Measurements from ENCODE around the gene CBL. TPM values are rescaled to one million over a fixed set of nuclear protein-coding genes. Genes with fewer than 3 reads are reported as not detected.

Gene CBL
- total and polyA plus RNA-seq, 2 donors from 2014 or later: 2.0 to 20.6 TPM

DNA sequence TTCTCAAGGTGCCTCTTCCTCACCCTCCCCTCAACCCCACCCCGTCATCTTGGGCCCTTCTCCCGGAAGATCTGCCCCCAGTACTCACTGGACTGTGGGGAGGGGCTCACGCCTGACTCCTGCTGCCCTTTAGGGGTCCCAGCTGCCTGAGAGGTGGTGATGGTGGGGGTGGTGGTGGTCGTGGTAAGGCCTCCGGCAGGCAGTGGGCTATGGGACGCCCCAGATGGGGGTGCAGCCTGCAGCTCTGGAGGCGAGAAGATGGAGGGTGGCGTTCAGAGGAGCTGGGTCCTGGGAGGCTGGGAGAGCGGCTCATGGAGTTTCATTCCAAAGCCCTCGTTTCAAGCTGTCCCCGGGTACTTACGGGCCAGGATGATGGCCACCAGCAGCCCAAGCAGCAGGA is 139.5 kb downstream of the CBL start:
- TF ChIP-seq, protein P1, sequence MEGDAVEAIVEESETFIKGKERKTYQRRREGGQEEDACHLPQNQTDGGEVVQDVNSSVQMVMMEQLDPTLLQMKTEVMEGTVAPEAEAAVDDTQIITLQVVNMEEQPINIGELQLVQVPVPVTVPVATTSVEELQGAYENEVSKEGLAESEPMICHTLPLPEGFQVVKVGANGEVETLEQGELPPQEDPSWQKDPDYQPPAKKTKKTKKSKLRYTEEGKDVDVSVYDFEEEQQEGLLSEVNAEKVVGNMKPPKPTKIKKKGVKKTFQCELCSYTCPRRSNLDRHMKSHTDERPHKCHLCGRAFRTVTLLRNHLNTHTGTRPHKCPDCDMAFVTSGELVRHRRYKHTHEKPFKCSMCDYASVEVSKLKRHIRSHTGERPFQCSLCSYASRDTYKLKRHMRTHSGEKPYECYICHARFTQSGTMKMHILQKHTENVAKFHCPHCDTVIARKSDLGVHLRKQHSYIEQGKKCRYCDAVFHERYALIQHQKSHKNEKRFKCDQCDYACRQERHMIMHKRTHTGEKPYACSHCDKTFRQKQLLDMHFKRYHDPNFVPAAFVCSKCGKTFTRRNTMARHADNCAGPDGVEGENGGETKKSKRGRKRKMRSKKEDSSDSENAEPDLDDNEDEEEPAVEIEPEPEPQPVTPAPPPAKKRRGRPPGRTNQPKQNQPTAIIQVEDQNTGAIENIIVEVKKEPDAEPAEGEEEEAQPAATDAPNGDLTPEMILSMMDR (IDR thresholded peaks at IDR 0.05; ENCODE audit: borderline replicate concordance, extremely low read depth, insufficient read depth): no peak
- intact Hi-C loops (cut with DNase I): no loop called here
- H3K4me3 ChIP-seq (ENCODE audit: low read length in 3 of 3): no peak overlapping the region
- H3K4me1 ChIP-seq (ENCODE audit: control insufficient read depth in 2 of 3, insufficient read depth in 2 of 3, low read depth in 1 of 3, low read length in 3 of 3): peaks cover 0 to 6% (median 0%) of the 10 kb centered on the region in 3 donors
- H3K36me3 ChIP-seq (ENCODE audit: control insufficient read depth in 2 of 3, insufficient read depth in 3 of 3, low read length in 3 of 3): no peaks in the 10 kb centered on the region
- H3K27me3 ChIP-seq (ENCODE audit: control insufficient read depth, insufficient read depth, low read length): no peaks in the 10 kb centered on the region
- no peak for FAIRE-seq
- DNase-seq: peak in 1 of 5 donors; percentile 60
- no peak overlapping the region for H3K27ac ChIP-seq (ENCODE audit: low read depth in 2 of 2, low read length in 2 of 2)
- no peaks in the 10 kb centered on the region for H3K9me3 ChIP-seq (ENCODE audit: control insufficient read depth in 2 of 3, insufficient read depth in 1 of 3, low read length in 3 of 3)
- H3K9ac ChIP-seq (ENCODE audit: low read length in 3 of 3): no peak overlapping the region

- DNase-seq: peak in 1 of 5 donors; percentile 26
These were observed 140.5 kb downstream of the CBL start, which contains the start of gene MFRP for GRCh38 chr11:119346605-119347004. MFRP (minus strand) TSS chr11:119346705; CDS start chr11:119346513, 192 bp downstream.

GRCh38 chr11:119347242-119347641 is 141.1 kb downstream of the CBL start:
- no peak for FAIRE-seq

More at GRCh38 chr11:119346605-119347004, 140.5 kb downstream of the CBL start, which contains the start of gene MFRP:
- no peaks in the 10 kb centered on the region for H3K27me3 ChIP-seq (ENCODE audit: control insufficient read depth, insufficient read depth, low read length)
- H3K9me3 ChIP-seq (ENCODE audit: control insufficient read depth in 2 of 3, insufficient read depth in 1 of 3, low read length in 3 of 3): no peaks in the 10 kb centered on the region
- H3K9ac ChIP-seq (ENCODE audit: low read length in 3 of 3): no peak within 1 kb of the TSS
- no peaks in the 10 kb centered on the region for H3K4me1 ChIP-seq (ENCODE audit: control insufficient read depth in 2 of 3, insufficient read depth in 2 of 3, low read depth in 1 of 3, low read length in 3 of 3)
- no peak within 1 kb of the TSS for H3K27ac ChIP-seq (ENCODE audit: low read depth in 2 of 2, low read length in 2 of 2)
- H3K36me3 ChIP-seq (ENCODE audit: control insufficient read depth in 2 of 3, insufficient read depth in 3 of 3, low read length in 3 of 3): no peaks in the 10 kb centered on the region
- no peak for FAIRE-seq
- intact Hi-C loops (cut with DNase I): no loop called here
- H3K4me3 ChIP-seq (ENCODE audit: low read length in 3 of 3): no peak within 1 kb of the TSS
- TF ChIP-seq, protein P1 (IDR thresholded peaks at IDR 0.05; ENCODE audit: borderline replicate concordance, extremely low read depth, insufficient read depth): no peak

More at GRCh38 chr11:119347242-119347641, 141.1 kb downstream of the CBL start:
- no peaks in the 10 kb centered on the region for H3K27me3 ChIP-seq (ENCODE audit: control insufficient read depth, insufficient read depth, low read length)
- H3K9ac ChIP-seq (ENCODE audit: low read length in 3 of 3): no peak overlapping the region
- TF ChIP-seq, protein P1 (IDR thresholded peaks at IDR 0.05; ENCODE audit: borderline replicate concordance, extremely low read depth, insufficient read depth): no peak
- no peaks in the 10 kb centered on the region for H3K36me3 ChIP-seq (ENCODE audit: control insufficient read depth in 2 of 3, insufficient read depth in 3 of 3, low read length in 3 of 3)
- H3K9me3 ChIP-seq (ENCODE audit: control insufficient read depth in 2 of 3, insufficient read depth in 1 of 3, low read length in 3 of 3): no peaks in the 10 kb centered on the region
- H3K27ac ChIP-seq (ENCODE audit: low read depth in 2 of 2, low read length in 2 of 2): no peak overlapping the region
- intact Hi-C loops (cut with DNase I): no loop called here
- DNase-seq: no peak
- H3K4me1 ChIP-seq (ENCODE audit: control insufficient read depth in 2 of 3, insufficient read depth in 2 of 3, low read depth in 1 of 3, low read length in 3 of 3): no peaks in the 10 kb centered on the region
- no peak overlapping the region for H3K4me3 ChIP-seq (ENCODE audit: low read length in 3 of 3)

Measured in kidney (tissue), 14 donors.